Osteoblast (primary cell): ENCODE measurements around the gene HOXA3. TPM values are rescaled to one million over a fixed set of nuclear protein-coding genes. Genes with fewer than 3 reads are reported as not detected.

ENCODE experiments used
- DNase-seq: peaks from one replicate; pipeline ENCODE4 v3.0.0; 2011; ENCODE audit warnings: low spot score, mixed read lengths; ENCODE audit not compliant: insufficient read length; ENCODE audit errors: missing footprints
- H2AFZ ChIP-seq: 2 replicates; pipeline ENCODE4 v1.6.0; 2011; ENCODE audit warnings: mild to moderate bottlenecking, low read length
- H3K27ac ChIP-seq: 2 replicates; pipeline ENCODE4 v1.5.1; 2011; ENCODE audit warnings: mild to moderate bottlenecking, low read depth, low read length, moderate library complexity
- H3K27me3 ChIP-seq: 2 replicates; pipeline ENCODE4 v1.6.0; 2012; ENCODE audit warnings: mild to moderate bottlenecking, control low read depth, inconsistent platforms, low read length, moderate library complexity; ENCODE audit not compliant: insufficient read depth
- H3K36me3 ChIP-seq: 2 replicates; pipeline ENCODE4 v1.5.1; 2011; ENCODE audit warnings: mild to moderate bottlenecking, low read length, control low read depth, moderate library complexity; ENCODE audit not compliant: insufficient read depth
- H3K4me1 ChIP-seq: 2 replicates; pipeline ENCODE4 v1.5.1; 2011; ENCODE audit warnings: mild to moderate bottlenecking, low read length, control low read depth, moderate library complexity; ENCODE audit not compliant: insufficient read depth
- H3K4me2 ChIP-seq: 2 replicates; pipeline ENCODE4 v1.6.0; 2011; ENCODE audit warnings: mild to moderate bottlenecking, low read length; ENCODE audit not compliant: insufficient read depth
- H3K4me3 ChIP-seq: fragments of 200-600 bp; sonication (generic); 3 replicates; pipeline ENCODE4 v1.5.1; 2012; ENCODE audit warnings: mild to moderate bottlenecking, low read length, inconsistent platforms; ENCODE audit not compliant: insufficient read depth
- H3K79me2 ChIP-seq: 2 replicates; pipeline ENCODE4 v1.6.0; 2012; ENCODE audit warnings: mild to moderate bottlenecking, low read length, control low read depth, inconsistent platforms; ENCODE audit not compliant: insufficient read depth
- H3K9me3 ChIP-seq: 2 replicates; pipeline ENCODE4 v1.5.1; 2011; ENCODE audit warnings: low read depth, low read length, control low read depth
- H4K20me1 ChIP-seq: 2 replicates; pipeline ENCODE4 v1.6.0; 2012; ENCODE audit warnings: mild to moderate bottlenecking, low read length, control low read depth; ENCODE audit not compliant: insufficient read depth
- CTCF ChIP-seq: IDR thresholded peaks from 2 replicates; pipeline ENCODE4 v1.5.1; 2011; ENCODE audit warnings: mild to moderate bottlenecking, low read depth, low read length, moderate library complexity; ENCODE audit errors: extremely low read depth
- total RNA-seq: library from RNA; depleted of rRNA; stranded (reverse); fragments of >200 nt; gene quantifications from 2 replicates; pipeline ENCODE4 v1.2.3, GENCODE V29; 2012

Gene HOXA3
- total RNA-seq, 1 donor: 4.0 TPM

DNA sequence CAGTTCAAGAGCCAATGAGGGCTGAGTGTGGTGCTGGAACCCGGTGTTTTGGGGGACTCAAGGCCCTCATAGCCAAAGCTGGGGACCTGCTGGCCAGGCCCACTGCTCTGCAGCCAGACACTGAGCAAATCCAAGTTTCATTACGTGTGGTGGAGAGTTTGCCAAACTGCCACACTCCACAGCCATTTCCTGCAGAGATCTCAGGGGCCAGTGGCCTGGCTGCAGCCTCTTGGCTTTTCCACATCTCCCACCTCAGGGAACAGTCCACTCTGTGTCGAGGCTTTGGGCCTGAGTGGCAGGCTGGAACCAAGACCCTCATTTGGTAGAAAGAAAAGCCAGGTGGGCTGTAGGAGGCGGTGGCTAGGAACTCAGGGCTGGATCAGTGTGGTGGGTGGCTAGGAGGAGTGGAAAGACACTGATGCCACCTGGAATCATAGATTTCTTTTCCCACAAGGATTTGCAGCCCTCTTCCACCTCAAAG is 29.5 kb upstream of the HOXA3 start:
- DNase-seq: peak; percentile 93
- Histone ChIP-seq H3K4me1 (peaks cover 54% of the 10 kb centered on the region), H3K4me2 (peak overlapping the region; percentile 96), H3K79me2 (peaks cover 96% of the 10 kb centered on the region), H3K27me3 (no peaks in the 10 kb centered on the region), H3K4me3 (peak overlapping the region; percentile 92), H3K9me3 (no peaks in the 10 kb centered on the region), H2AFZ (no peak overlapping the region), H3K27ac (peak overlapping the region; percentile 95), H3K36me3 (peaks cover 8% of the 10 kb centered on the region), H4K20me1 (no peaks in the 10 kb centered on the region)
- no peak for TF ChIP-seq CTCF

DNA sequence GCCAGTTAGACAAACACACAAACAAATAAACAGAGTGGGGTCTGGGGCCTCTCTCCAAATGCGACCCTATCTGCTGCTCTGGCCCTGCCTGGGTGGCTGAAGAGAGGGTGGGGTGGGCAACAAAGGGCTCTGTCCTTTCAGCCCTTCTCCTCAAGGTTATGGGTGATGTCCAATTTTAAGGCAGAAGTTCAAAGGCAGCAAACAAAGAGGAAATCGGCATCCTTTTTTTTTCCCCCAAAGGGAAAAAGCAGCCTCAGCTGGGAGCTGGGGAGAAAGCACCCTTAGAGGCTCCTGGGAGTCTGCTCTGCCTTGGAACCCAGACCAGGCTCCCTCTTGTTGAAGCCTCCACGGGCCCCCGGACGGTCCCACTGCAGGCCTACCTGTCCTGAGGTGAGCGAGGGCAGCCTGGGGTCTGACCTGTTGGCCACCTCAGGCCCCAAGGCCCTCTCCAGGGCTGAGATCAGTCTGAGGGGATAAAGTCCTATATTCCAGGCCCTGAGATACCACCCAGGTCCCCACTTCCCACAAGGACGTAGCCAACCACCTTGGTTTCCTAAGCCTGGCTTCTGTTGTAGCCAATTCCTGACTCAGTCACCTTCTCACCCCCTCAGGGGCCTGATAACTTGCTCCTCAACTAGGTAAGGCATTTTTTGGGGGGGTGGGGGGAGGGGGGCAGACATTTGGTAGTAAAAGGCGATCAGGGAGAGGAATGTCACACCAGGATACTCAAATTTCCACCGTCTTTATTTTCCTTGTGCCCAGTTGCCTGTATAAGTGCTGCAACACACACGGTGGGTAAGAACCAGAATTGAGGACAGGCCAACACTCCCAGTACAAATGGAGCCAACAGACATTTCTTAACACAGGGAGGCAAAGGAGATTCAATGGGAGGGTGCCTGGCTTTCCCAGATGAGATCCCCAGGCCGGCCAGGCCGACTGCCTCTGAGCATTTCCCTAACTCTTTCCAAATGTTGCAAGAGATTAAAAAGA is 28.3 kb upstream of the HOXA3 start:
- DNase-seq: peak; percentile 86
- H2AFZ ChIP-seq: peak overlapping the region; percentile 75
- H3K79me2 ChIP-seq: peaks cover 96% of the 10 kb centered on the region
- H3K9me3 ChIP-seq: no peaks in the 10 kb centered on the region
- no peaks in the 10 kb centered on the region for H4K20me1 ChIP-seq
- no peaks in the 10 kb centered on the region for H3K27me3 ChIP-seq
- H3K36me3 ChIP-seq: peaks cover 8% of the 10 kb centered on the region
- peak overlapping the region; percentile 99 for H3K4me2 ChIP-seq
- no peak for TF ChIP-seq CTCF
- H3K4me3 ChIP-seq: peak overlapping the region; percentile 75
- peak overlapping the region; percentile 76 for H3K27ac ChIP-seq
- peaks cover 57% of the 10 kb centered on the region for H3K4me1 ChIP-seq

DNA sequence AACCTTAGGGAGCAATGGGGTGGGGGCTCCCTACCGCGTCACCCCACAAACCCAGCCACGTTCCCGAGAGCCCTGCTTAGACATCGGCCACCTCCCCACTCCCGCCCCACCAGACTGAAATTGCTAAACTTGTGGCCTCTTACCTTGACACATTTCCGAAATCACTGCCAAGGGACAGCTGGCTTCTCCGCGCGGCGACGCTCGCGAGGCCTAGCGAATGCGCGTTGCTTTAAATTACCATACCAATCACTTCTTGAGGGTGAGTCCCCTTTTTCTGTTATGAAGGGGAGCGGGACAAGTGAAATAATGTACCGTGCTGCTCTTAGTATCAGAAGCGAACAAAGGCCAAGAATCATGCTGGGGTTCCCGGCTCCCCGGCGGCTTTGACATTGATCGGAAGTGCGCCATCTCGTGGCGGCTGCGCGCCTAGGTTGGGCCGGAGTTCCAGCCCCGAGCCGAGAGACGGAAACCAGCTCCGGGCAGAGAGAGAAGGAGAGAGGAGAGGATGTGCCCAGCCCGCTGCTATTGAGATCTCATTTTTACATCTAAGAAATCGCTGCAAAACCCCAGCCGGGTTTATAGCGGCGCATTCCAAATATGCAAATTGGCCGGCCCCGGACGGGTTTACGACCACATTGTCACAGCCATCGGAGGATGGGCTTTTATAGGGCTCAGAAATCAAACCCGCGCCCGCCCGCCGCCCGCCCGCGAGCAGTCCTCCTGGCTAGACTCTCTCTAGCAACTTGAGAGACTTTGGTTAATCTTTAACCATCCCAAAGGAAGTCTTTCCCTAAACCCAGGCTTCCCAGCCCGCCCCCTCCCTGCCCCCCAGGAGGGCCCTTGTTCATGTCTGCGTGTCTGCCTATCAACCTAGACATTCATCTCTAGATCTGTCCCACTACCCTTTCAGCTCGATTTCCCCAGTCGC is 27.4 kb upstream of the HOXA3 start:
- peak overlapping the region; percentile 75 for H3K4me3 ChIP-seq
- H3K4me2 ChIP-seq: peak overlapping the region; percentile 99
- H3K79me2 ChIP-seq: peaks cover 98% of the 10 kb centered on the region
- peaks cover 67% of the 10 kb centered on the region for H3K4me1 ChIP-seq
- TF ChIP-seq CTCF: peak; percentile 85
- H3K36me3 ChIP-seq: peaks cover 8% of the 10 kb centered on the region
- H2AFZ ChIP-seq: peak overlapping the region; percentile 75
- peak; percentile 96 for DNase-seq
- no peaks in the 10 kb centered on the region for H3K9me3 ChIP-seq
- H4K20me1 ChIP-seq: no peaks in the 10 kb centered on the region
- no peaks in the 10 kb centered on the region for H3K27me3 ChIP-seq
- H3K27ac ChIP-seq: peak overlapping the region; percentile 76
